ENCODE results near the gene RAPSN.

The RAPSN gene

DNA sequence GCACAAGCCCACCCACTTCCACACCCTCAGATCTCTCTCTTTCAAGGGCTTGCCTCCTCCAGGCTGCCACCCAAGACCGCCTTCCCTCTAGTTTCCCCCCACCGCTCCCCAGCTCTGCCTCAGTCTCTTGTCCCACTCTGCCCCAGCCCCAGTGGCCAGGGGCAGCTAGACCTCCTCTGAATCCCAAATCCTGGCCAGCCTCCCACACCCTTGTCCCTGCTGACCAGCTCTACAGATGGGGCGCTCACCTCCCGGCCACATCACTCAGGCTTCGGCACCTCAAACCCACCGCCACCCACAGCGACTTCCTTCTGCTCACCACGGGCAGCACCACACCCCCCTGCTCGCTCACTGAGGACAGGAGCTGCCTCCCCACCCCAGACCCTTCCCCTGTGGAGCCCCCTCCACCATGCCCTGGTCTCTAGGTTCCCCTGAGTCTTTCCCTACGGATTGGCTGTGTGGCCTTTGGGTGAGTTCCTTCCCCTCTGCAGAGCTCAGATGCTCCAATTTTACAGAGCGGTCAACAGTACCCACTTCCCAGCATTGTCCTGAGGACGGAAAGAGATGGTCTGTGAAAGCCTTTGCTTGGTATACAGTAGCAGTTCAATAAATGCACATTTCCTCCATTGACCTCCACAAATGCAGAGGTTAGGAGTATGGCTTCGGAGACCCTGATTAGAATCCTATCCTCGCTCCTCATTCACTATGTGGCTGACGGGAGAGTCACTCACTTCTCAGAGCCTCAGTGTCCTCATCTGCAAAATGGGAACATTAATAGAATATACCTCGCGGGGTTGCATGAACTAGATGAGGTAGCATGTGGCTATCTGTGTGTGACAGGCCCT lies 59.1 kb downstream of the RAPSN start:
- Histone ChIP-seq H3K36me3 (ENCODE audit: insufficient read depth, low read length) (no peaks in the 10 kb centered on the region), H3K9me3 (ENCODE audit: control insufficient read depth, insufficient read depth, low read length) (no peaks in the 10 kb centered on the region), H3K9ac (ENCODE audit: low read depth, low read length) (no peak overlapping the region), H3K4me1 (ENCODE audit: insufficient read depth, low read length) (peaks cover 4% of the 10 kb centered on the region; the same call in 1 of the 2 replicates)

GRCh38 chr11:47388697-47389576 lies 60.0 kb downstream of the RAPSN start:
- Histone ChIP-seq H3K9ac (ENCODE audit: low read depth, low read length) (no peak overlapping the region), H3K9me3 (ENCODE audit: control insufficient read depth, insufficient read depth, low read length) (no peaks in the 10 kb centered on the region), H3K36me3 (ENCODE audit: insufficient read depth, low read length) (no peaks in the 10 kb centered on the region), H3K4me1 (ENCODE audit: insufficient read depth, low read length) (peaks cover 4% of the 10 kb centered on the region; the same call in 1 of the 2 replicates)

- Histone ChIP-seq H3K4me1 (ENCODE audit: insufficient read depth, low read length) (no peaks in the 10 kb centered on the region; the same call in 1 of the 2 replicates), H3K9ac (ENCODE audit: low read depth, low read length) (no peak overlapping the region), H3K9me3 (ENCODE audit: control insufficient read depth, insufficient read depth, low read length) (no peaks in the 10 kb centered on the region), H3K36me3 (ENCODE audit: insufficient read depth, low read length) (no peaks in the 10 kb centered on the region)
Observed at GRCh38 chr11:47387944-47388696, 60.8 kb downstream of the RAPSN start.
